HG02943 (cell line): Measurements from ENCODE around the gene LRRTM2.

ENCODE experiments used
- ATAC-seq: cut with Tn5 transposase; IDR thresholded peaks from one replicate; pipeline ENCODE4 v1.9.1; 2021; ENCODE audit warnings: mild to moderate bottlenecking, low read depth, moderate library complexity; ENCODE audit not compliant: unreplicated experiment

LRRTM2 gene

DNA sequence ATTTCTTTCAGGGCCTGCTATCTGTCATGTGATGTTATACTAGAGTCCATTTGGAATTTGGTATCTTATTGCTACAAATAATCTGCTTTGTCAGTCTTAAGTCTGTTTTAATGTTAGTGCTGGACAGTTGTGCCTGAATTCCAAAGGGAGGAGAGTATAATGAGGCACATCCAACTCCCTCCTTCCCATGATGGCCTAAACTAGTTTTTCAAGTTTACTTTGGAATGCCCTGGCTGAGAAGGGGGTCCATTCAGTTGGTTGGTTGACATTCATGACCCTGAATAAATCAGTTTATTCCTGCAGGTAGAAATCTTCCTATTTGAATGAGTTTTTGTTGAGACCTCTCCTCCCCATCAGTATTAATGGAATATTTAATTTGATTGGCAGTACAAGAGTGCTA lies 9.4 kb upstream of the LRRTM2 start:
- no peak for ATAC-seq

DNA sequence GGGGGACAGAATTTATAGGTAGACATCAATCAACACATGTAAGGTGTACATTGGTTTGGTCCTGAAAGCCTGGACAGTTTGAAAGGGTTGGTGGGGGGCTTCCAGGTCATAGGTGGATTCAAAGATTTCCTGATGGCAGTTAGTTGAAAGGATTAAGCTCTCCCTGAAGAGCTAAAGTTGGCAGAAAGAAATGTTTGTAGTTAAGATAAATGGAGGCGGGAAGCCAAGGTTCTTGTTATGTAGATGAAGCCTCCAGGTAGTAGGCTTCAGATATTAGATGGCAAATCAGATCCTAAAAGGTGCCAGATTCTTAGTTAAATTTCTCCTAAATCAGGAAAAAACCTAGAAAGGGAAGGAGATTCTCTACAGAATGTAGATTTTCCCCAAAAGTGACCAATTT lies 9.0 kb upstream of the LRRTM2 start:
- ATAC-seq = no peak

- no peak for ATAC-seq
These were observed 8.1 kb upstream of the LRRTM2 start for GRCh38 chr5:138883211-138883610.

GRCh38 chr5:138878437-138879235 lies 3.5 kb upstream of the LRRTM2 start:
- no peak for ATAC-seq

- no peak for ATAC-seq
These were observed 1.7 kb upstream of the LRRTM2 start for GRCh38 chr5:138876811-138877210.

GRCh38 chr5:138875946-138876345 lies 811 bp upstream of the LRRTM2 start:
- no peak for ATAC-seq

GRCh38 chr5:138875552-138875875 lies 379 bp upstream of the LRRTM2 start:
- ATAC-seq = no peak

GRCh38 chr5:138874241-138874640 lies 894 bp downstream of the LRRTM2 start:
- ATAC-seq = no peak

GRCh38 chr5:138873466-138874221 lies 1.5 kb downstream of the LRRTM2 start:
- ATAC-seq = no peak

DNA sequence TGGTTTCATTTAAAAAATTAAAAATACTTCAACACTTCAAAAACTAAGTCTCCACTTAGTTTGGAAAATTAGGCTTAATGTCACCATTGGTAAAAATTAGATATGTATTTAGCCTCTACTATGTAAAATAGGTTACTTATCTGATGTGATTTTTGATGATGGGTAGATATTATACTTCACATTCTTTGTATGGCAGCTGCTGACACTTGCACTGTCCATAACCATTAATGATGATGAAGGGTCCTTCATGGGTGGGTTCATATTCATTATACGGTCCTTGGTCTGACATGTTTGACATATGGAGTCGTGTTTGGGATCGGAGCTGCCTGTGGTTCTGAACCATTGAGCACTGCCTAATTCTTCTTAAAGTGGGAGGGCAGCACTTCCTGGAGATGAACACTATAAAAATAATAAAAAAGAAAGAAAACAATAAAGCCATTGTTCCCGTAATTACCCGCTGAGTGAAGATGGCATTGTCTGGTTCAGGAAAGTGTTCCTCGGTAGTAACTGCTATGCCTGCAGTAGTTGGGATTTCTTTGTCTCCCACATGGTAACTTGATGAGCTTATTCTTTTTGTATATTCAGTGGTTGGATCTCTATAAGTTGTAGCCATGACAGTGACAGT lies 2.2 kb downstream of the LRRTM2 start:
- no peak for ATAC-seq

DNA sequence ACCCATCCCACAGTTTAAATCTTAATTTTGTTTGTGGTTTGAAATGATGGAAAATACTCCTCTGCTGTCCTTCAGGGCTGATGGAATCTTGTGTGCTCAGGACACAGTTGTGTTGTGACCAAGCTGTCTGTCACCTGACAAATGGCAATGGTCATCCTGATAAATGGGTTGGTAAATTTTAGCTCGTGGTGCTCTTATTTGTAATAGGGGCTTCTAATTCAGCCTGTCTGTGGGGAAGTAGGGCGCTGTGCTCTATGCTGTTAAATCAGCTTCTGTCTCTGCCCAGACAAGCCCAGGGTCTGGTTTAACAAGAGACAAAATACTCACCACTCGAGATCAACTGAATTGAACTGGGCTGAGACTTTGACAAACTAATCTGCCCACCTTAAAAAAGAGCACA lies 4.5 kb downstream of the LRRTM2 start:
- no peak for ATAC-seq

DNA sequence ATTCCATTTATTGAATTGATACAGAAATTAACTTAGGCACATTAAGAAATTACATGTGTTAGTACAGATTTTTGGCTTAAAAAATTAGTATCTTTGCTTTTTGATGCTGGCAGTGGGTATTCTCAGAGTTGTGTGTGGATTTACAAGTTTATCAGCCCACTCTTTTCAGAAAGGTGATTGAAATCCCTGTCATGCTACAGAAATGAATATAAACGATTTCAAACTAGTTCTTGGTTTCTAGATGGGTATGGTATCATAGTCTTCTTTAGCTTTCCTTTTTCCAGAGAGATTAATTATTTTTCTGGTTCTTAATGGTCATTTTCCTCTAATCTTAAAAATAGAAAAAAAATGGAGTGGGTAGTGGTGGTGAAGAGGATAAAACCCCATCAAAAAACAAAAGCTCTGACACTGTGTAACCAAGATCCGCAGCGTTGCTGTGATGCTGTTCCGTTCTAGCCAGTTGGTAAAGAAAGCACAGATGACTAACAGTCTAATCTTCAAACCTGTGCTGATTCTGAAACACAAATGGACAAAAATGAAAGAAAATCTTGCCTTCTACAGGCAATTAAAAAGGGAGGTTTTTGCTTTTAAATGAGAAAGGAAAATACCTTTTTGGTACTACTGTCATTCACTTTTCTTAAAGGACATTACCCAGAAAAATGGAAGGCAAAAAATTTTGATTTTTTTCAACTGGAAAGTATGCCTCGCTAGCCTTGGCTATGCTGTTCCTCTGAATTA lies 5.2 kb downstream of the LRRTM2 start:
- ATAC-seq = no peak

- ATAC-seq = no peak
These were observed 6.1 kb downstream of the LRRTM2 start for GRCh38 chr5:138869038-138869437.

- ATAC-seq = no peak
These were observed 8.1 kb downstream of the LRRTM2 start for GRCh38 chr5:138867011-138867410.

GRCh38 chr5:138853132-138853531 lies 22.0 kb downstream of the LRRTM2 start:
- ATAC-seq = no peak

DNA sequence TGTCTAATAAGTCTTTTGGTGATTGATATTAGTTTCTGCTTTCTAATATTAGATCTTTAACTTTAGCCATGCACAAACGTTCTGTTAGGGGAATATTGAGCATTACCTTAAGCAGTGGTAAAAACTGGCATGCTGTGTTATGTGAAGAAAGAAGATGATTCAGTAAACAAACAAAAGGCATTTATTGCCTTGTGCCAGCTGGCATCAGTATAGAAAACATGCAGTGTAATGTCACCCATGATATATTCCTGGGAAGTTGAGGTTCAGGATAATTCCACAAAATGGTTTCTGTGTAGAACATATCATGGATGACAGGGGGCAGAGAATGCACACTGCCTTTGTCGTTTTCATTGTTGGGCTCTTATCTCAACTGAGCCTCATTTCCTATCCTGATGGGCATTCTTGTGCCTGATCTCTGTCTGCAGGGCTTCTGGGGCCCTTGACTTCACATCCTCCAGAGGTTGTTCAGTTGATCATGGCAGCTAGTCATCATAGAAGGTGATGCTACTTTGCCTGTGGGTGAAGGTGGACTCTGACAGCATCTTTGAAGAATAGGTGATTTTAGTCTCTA lies 24.2 kb downstream of the LRRTM2 start:
- no peak for ATAC-seq

GRCh38 chr5:138849882-138850281 lies 25.3 kb downstream of the LRRTM2 start:
- no peak for ATAC-seq

GRCh38 chr5:138849439-138849838 lies 25.7 kb downstream of the LRRTM2 start:
- ATAC-seq = no peak

GRCh38 chr5:138844812-138845513 lies 30.2 kb downstream of the LRRTM2 start:
- ATAC-seq = no peak

- ATAC-seq = no peak
These were observed 31.0 kb downstream of the LRRTM2 start for GRCh38 chr5:138844125-138844461.
